Right atrium auricular region (tissue), 2 donors: ENCODE measurements around the gene SCUBE2. TPM values are rescaled to one million over a fixed set of nuclear protein-coding genes. Genes with fewer than 3 reads are reported as not detected.

ENCODE experiments used
- DNase-seq: peaks from one replicate; pipeline ENCODE4 v3.0.0-alpha.2; 2019; ENCODE audit warnings: low spot score
- H3K27ac ChIP-seq, 2 donors: fragments of 200-600 bp; sonication (generic); 1 replicate in 1 of 2; 2 replicates in 1 of 2; pipeline ENCODE4 v1.5.1; 2016 to 2019
- H3K27me3 ChIP-seq, 2 donors: fragments of 200-600 bp; sonication (generic); one replicate each; pipeline versions ENCODE4 v1.5.1 to v1.6.0; 2017 to 2019
- H3K36me3 ChIP-seq: fragments of 200-600 bp; sonication (generic); one replicate; pipeline ENCODE4 v1.5.1; 2016
- H3K4me1 ChIP-seq, 2 donors: fragments of 200-600 bp; sonication (generic); one replicate each; pipeline versions ENCODE4 v1.5.1 to v1.6.0; 2017 to 2019
- H3K4me3 ChIP-seq, 2 donors: fragments of 200-600 bp; sonication (generic); 1 replicate in 1 of 2; 2 replicates in 1 of 2; pipeline ENCODE4 v1.5.1; 2017 to 2019; ENCODE audit warnings: mild to moderate bottlenecking in 1 of 2, moderate library complexity in 1 of 2
- H3K9me3 ChIP-seq, 2 donors: fragments of 200-600 bp; sonication (generic); one replicate each; pipeline ENCODE4 v1.5.1; 2019
- total RNA-seq, 2 donors: library from RNA; depleted of rRNA; stranded (reverse); fragments of >200 nt; gene quantifications; one replicate each; pipeline ENCODE4 v1.1.0, GENCODE V29; 2016
- TF ChIP-seq, protein P1 (sequence below), 2 donors: fragments of 200-600 bp; sonication (generic); IDR thresholded peaks; one replicate each; pipeline ENCODE4 v1.5.1; 2019; ENCODE audit warnings: antibody characterized with exemption in 2 of 2

The SCUBE2 gene
- total RNA-seq, 2 donors from 2014 or later = 0.63 to 1.6 TPM

- DNase-seq = no peak
- TF ChIP-seq, protein P1, sequence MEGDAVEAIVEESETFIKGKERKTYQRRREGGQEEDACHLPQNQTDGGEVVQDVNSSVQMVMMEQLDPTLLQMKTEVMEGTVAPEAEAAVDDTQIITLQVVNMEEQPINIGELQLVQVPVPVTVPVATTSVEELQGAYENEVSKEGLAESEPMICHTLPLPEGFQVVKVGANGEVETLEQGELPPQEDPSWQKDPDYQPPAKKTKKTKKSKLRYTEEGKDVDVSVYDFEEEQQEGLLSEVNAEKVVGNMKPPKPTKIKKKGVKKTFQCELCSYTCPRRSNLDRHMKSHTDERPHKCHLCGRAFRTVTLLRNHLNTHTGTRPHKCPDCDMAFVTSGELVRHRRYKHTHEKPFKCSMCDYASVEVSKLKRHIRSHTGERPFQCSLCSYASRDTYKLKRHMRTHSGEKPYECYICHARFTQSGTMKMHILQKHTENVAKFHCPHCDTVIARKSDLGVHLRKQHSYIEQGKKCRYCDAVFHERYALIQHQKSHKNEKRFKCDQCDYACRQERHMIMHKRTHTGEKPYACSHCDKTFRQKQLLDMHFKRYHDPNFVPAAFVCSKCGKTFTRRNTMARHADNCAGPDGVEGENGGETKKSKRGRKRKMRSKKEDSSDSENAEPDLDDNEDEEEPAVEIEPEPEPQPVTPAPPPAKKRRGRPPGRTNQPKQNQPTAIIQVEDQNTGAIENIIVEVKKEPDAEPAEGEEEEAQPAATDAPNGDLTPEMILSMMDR (IDR thresholded peaks at IDR 0.05) = no peak
- Histone ChIP-seq H3K9me3 (no peaks in the 10 kb centered on the region), H3K27ac (no peak overlapping the region), H3K4me3 (no peak overlapping the region), H3K36me3 (no peaks in the 10 kb centered on the region), H3K27me3 (no peaks in the 10 kb centered on the region), H3K4me1 (no peaks in the 10 kb centered on the region)
Measured at GRCh38 chr11:9065607-9066432, 25.6 kb downstream of the SCUBE2 start.

DNA sequence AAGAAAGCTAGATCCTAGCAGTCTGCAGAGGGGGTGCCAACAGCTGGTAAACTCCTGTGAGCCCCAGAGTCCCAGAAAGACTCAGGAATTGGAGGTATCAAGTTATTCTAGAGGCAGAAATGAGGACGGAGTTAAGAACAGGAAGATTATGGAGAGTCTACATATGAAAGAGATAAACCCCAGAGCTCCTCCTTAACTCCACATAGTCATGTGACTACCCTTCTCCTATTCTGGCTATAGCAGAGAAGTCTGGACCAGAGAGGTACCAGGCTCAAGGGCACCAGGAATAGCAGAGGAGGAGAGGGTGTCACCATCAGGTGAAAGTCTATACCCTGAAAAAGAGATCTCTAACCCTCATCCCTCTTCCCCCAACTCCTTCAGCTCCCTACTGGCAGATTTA lies 29.6 kb downstream of the SCUBE2 start:
- no peaks in the 10 kb centered on the region for H3K4me1 ChIP-seq
- no peaks in the 10 kb centered on the region for H3K27me3 ChIP-seq
- no peaks in the 10 kb centered on the region for H3K9me3 ChIP-seq
- TF ChIP-seq, protein P1 (IDR thresholded peaks at IDR 0.05) = no peak
- no peaks in the 10 kb centered on the region for H3K36me3 ChIP-seq
- H3K4me3 ChIP-seq = no peak overlapping the region
- no peak for DNase-seq
- H3K27ac ChIP-seq = no peak overlapping the region

DNA sequence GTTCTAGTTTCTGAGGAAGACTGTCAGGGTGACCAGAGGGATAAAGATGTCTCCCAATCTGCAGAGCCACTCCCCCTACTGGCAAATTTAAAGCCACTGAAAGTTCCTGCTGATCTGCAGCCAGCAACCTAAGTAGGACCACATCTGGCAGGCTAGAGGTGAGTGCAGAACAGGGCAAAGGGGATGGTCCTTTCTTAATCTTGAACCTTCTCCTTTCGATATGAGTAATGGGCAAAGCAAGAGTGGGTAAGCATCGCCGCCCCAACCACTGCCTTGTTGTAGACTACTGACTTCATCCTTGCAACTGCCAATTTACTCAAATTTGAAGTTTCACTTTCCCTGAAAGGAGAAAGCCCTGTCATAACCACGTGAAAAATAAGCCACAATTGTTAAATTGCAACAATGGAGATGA lies 30.7 kb downstream of the SCUBE2 start:
- Histone ChIP-seq H3K4me1 (no peaks in the 10 kb centered on the region), H3K27me3 (no peaks in the 10 kb centered on the region), H3K4me3 (no peak overlapping the region), H3K9me3 (no peaks in the 10 kb centered on the region), H3K27ac (no peak overlapping the region), H3K36me3 (no peaks in the 10 kb centered on the region)
- TF ChIP-seq, protein P1 (IDR thresholded peaks at IDR 0.05) = no peak
- no peak for DNase-seq

GRCh38 chr11:9059406-9059805 lies 32.0 kb downstream of the SCUBE2 start:
- no peak for DNase-seq
- TF ChIP-seq, protein P1 (IDR thresholded peaks at IDR 0.05) = no peak
- no peaks in the 10 kb centered on the region for H3K9me3 ChIP-seq
- no peaks in the 10 kb centered on the region for H3K27me3 ChIP-seq
- no peak overlapping the region for H3K27ac ChIP-seq
- H3K4me1 ChIP-seq = no peaks in the 10 kb centered on the region
- no peak overlapping the region for H3K4me3 ChIP-seq
- no peaks in the 10 kb centered on the region for H3K36me3 ChIP-seq

GRCh38 chr11:9057888-9058287 lies 33.5 kb downstream of the SCUBE2 start:
- Histone ChIP-seq H3K27me3 (no peaks in the 10 kb centered on the region), H3K4me3 (no peak overlapping the region), H3K9me3 (no peaks in the 10 kb centered on the region)

More at GRCh38 chr11:9057888-9058287, 33.5 kb downstream of the SCUBE2 start:
- no peak for DNase-seq
- Histone ChIP-seq H3K36me3 (no peaks in the 10 kb centered on the region), H3K4me1 (no peaks in the 10 kb centered on the region), H3K27ac (no peak overlapping the region)
- TF ChIP-seq, protein P1 (IDR thresholded peaks at IDR 0.05) = no peak
